NT2/D1 (cell line): Measurements from ENCODE around the gene PLS1.

Source experiments
- SUZ12 ChIP-seq: IDR thresholded peaks from 2 replicates; pipeline ENCODE4 v1.6.1; 2011; ENCODE audit not compliant: insufficient read length, insufficient read depth; ENCODE audit errors: extremely low read depth
- YY1 ChIP-seq: IDR thresholded peaks from 2 replicates; pipeline ENCODE4 v1.6.1; 2011; ENCODE audit not compliant: insufficient read length, insufficient read depth

- TF ChIP-seq YY1 (no peak), SUZ12 (no peak)
These were observed 55.5 kb downstream of the PLS1 start for GRCh38 chr3:142651711-142652110.
